GM12878 (cell line): ENCODE results near the gene PLEKHN1. TPM values are rescaled to one million over a fixed set of nuclear protein-coding genes. Genes with fewer than 3 reads are reported as not detected.
"Not testable (repeated sequence)": the region's sequence is repeated elsewhere in the genome, so short reads cannot be mapped to it uniquely, and the experiment has no call there.

ENCODE experiments used
- ATAC-seq: fragments of 200-7000 bp; cut with Tn5 transposase; 3 replicates; pipeline ENCODE4 v1.9.1; 2020; ENCODE audit warnings: mild to moderate bottlenecking, moderate library complexity
- BruUV-seq: library from RNA; stranded (reverse); fragments of 400-500 nt; replicated peaks from 2 replicates; lab custom pipeline; 2021; lab: Mats Ljungman, UMichigan
- CTCF ChIA-PET: fragments of 300-600 bp; sonication (Branson Sonifier 250); formaldehyde crosslinking; extraction: SDS; loops from one replicate; lab custom pipeline; 2021; ENCODE audit warnings: inconsistent platforms; lab: Yijun Ruan, JAX
- POLR2A ChIA-PET: fragments of 350-600 bp; formaldehyde crosslinking; extraction: SDS; loops from one replicate; lab custom pipeline; 2021; ENCODE audit warnings: inconsistent platforms; lab: Charles Lee
- RAD21 ChIA-PET: fragments of 300-600 bp; sonication (Branson Sonifier 250); formaldehyde crosslinking; loops from one replicate; lab custom pipeline; 2023; ENCODE audit warnings: antibody characterized with exemption; ENCODE audit not compliant: unreplicated experiment; lab: Charles Lee
- SMC1A ChIA-PET: fragments of 300-600 bp; sonication (Branson Sonifier 250); formaldehyde crosslinking; loops from one replicate; lab custom pipeline; 2023; ENCODE audit not compliant: unreplicated experiment, uncharacterized antibody; lab: Charles Lee
- DNase-seq: peaks from one replicate; pipeline ENCODE4 v3.0.0-alpha.2; 2011; ENCODE audit warnings: low read depth, low spot score
- FAIRE-seq: peaks from 3 replicates; lab custom pipeline; 2011; peaks lifted over from hg19 to GRCh38; lab: Jason Lieb, UNC
- H2AFZ ChIP-seq: 2 replicates; pipeline ENCODE4 v1.6.0; 2011; ENCODE audit warnings: low read depth, low read length, control low read depth; ENCODE audit not compliant: control insufficient read depth
- H3K27ac ChIP-seq: 2 replicates; pipeline ENCODE4 v1.5.1; 2011; ENCODE audit warnings: control low read depth; ENCODE audit not compliant: control insufficient read depth, insufficient read depth
- H3K27me3 ChIP-seq, 2 experiments: replicated peaks in 1 of 2; 2 replicates each; pipeline versions ENCODE4 v1.6.0 to v1.6.1; 2011; ENCODE audit warnings: low read length in 1 of 2; ENCODE audit not compliant: control insufficient read depth in 2 of 2, insufficient read depth in 2 of 2
- H3K36me3 ChIP-seq, 2 experiments: 2 replicates each; pipeline ENCODE4 v1.5.1; 2011; ENCODE audit warnings: low read length in 1 of 2; ENCODE audit not compliant: control insufficient read depth in 2 of 2, insufficient read depth in 2 of 2
- H3K4me1 ChIP-seq: 2 replicates; pipeline ENCODE4 v1.6.1; 2011; ENCODE audit warnings: mild to moderate bottlenecking, low read length, moderate library complexity, mixed read lengths; ENCODE audit not compliant: control insufficient read depth, insufficient read depth
- H3K4me2 ChIP-seq: 2 replicates; pipeline ENCODE4 v1.6.0; 2011; ENCODE audit warnings: control low read depth; ENCODE audit not compliant: control insufficient read depth, insufficient read depth
- H3K4me3 ChIP-seq: fragments of 200-600 bp; sonication (generic); 2 replicates; pipeline ENCODE4 v1.5.1; 2016
- H3K79me2 ChIP-seq: 2 replicates; pipeline ENCODE4 v1.6.0; 2011; ENCODE audit warnings: low read length; ENCODE audit not compliant: control insufficient read depth, insufficient read depth
- H3K9ac ChIP-seq: 2 replicates; pipeline ENCODE4 v1.8.0; 2011; ENCODE audit warnings: low read length, control low read depth, mixed read lengths; ENCODE audit not compliant: control insufficient read depth, insufficient read depth
- H3K9me3 ChIP-seq: replicated peaks from 3 replicates; pipeline ENCODE4 v1.5.1; 2011; ENCODE audit warnings: mild to moderate bottlenecking, low read length; ENCODE audit not compliant: control insufficient read depth, insufficient read depth
- H4K20me1 ChIP-seq: 2 replicates; pipeline ENCODE4 v1.6.0; 2011; ENCODE audit not compliant: control insufficient read depth, insufficient read depth
- EZH2 ChIP-seq: IDR thresholded peaks from 2 replicates; pipeline ENCODE4 v1.6.1; 2012; ENCODE audit warnings: low read depth, mild to moderate bottlenecking, control low read depth, inconsistent platforms, low read length, borderline replicate concordance; ENCODE audit not compliant: control insufficient read depth
- SUPT20H ChIP-seq: IDR thresholded peaks from 2 replicates; pipeline ENCODE4 v1.6.1; 2011; ENCODE audit warnings: low read depth, mild to moderate bottlenecking, low read length, moderate library complexity, borderline replicate concordance; ENCODE audit not compliant: control insufficient read depth
- YBX1 ChIP-seq: fragments of 450-650 bp; IDR thresholded peaks from 2 replicates; pipeline ENCODE4 v1.6.1; 2016; ENCODE audit warnings: antibody characterized with exemption
- WGBS: methylation state at CpG from one replicate; pipeline ENCODE4 v1.1.6; 2016; ENCODE audit warnings: low lambda C conversion rate; ENCODE audit not compliant: insufficient replicate concordance, insufficient coverage; ENCODE audit errors: missing lambda C conversion rate; 5-methylcytosine and 5-hydroxymethylcytosine counted together
- in situ Hi-C: fragments of 300-500 bp; cut with MboI; formaldehyde crosslinking; loops from 9 replicates; pipeline ENCODE4 v1.14.3; 2018; ENCODE audit warnings: mixed read lengths
- intact Hi-C: fragments of 100-400 bp; cut with micrococcal nuclease; formaldehyde crosslinking; loops from one replicate; pipeline ENCODE4 v1.14.2; 2022; ENCODE audit not compliant: unreplicated experiment
- polyA plus RNA-seq, 11 experiments: library from polyadenylated mRNA; depleted of rRNA in 4 of 11; unstranded in 6 of 11; stranded (reverse) in 5 of 11; fragments of >200 nt; fragmentation: Nextera tagmentation in 4 of 11; fragmentation: Illumina TruSeq in 1 of 11; extraction: Ambion mirVana in 4 of 11; extraction: Trizol in 1 of 11; gene quantifications; 1 replicate in 1 of 11; 2 replicates in 10 of 11; pipeline versions ENCODE4 v1.2.1 to v1.2.3, GENCODE V29; 2011 to 2016; ENCODE audit warnings: inconsistent platforms in 2 of 11, missing spikeins in 2 of 11, low read depth in 1 of 11
- total RNA-seq, 4 experiments: library from RNA; depleted of rRNA in 3 of 4; stranded (reverse); fragments of >200 nt in 3 of 4; fragmentation: Illumina TruSeq in 1 of 4; extraction: Trizol in 1 of 4; gene quantifications; 2 replicates each; pipeline versions ENCODE4 v1.2.1 to v1.2.3, GENCODE V29; 2013 to 2021
- TF ChIP-seq, protein P1 (sequence below): fragments of 450-650 bp; formaldehyde crosslinking; IDR thresholded peaks from 2 replicates; pipeline ENCODE4 v1.4.0; 2020; ENCODE audit warnings: mild to moderate bottlenecking, moderate library complexity
- TF ChIP-seq, protein P2 (sequence below): IDR thresholded peaks from 2 replicates; pipeline ENCODE4 v1.6.1; 2012; ENCODE audit warnings: low read length, inconsistent platforms
- TF ChIP-seq, protein P3 (sequence below): fragments of 450-650 bp; IDR thresholded peaks from 2 replicates; pipeline ENCODE4 v1.6.1; 2017; ENCODE audit warnings: borderline replicate concordance

Gene PLEKHN1
- total and polyA plus RNA-seq, 10 of the 15 experiments (the other 5 are each of a cell fraction or from before 2014, with no cell fraction given), result 0.04 to 0.26 (median 0.18) TPM; not detected in 6

DNA sequence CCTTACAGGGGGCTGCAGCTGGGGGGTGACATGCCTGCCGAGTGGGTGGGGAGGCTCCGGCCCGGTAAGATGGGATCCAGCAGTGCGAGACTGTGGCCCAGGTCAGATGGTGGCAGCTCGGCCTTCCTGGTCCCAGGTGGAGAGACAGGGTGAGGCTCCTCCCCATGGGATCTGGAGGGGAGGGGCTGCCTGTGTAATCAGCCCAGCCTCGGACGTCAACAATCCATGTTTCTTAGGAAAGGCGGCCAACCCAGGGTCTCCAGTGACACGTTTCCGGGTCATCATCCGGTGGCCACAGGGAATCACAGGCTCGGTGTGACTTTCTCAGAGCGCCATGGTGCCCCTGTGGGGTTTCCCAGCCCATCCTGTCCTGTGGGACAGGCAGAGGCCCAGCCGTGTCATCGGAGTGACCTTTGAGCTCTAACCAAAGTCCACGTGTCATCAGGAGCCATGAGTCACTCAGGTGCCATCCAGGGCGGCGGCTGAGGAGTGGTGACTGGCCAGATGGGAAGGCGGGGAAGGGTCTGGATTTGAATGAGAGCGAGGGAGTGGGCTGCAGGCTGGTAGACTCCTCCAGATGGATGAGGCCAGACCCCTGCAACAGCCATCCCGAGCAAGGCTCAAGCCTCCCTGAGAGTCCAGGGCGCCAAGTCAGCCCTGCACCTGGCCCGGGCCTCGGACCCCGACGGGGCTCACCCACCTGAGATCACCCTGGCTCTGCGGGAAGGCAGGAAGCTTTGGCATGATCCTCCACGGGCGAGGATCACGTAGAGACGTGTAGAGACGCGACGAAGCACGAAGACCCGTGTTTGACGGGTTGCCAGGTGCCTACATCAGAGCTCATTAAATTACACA is 40.2 kb downstream of the PLEKHN1 start (continued):
- TF ChIP-seq, protein P1, sequence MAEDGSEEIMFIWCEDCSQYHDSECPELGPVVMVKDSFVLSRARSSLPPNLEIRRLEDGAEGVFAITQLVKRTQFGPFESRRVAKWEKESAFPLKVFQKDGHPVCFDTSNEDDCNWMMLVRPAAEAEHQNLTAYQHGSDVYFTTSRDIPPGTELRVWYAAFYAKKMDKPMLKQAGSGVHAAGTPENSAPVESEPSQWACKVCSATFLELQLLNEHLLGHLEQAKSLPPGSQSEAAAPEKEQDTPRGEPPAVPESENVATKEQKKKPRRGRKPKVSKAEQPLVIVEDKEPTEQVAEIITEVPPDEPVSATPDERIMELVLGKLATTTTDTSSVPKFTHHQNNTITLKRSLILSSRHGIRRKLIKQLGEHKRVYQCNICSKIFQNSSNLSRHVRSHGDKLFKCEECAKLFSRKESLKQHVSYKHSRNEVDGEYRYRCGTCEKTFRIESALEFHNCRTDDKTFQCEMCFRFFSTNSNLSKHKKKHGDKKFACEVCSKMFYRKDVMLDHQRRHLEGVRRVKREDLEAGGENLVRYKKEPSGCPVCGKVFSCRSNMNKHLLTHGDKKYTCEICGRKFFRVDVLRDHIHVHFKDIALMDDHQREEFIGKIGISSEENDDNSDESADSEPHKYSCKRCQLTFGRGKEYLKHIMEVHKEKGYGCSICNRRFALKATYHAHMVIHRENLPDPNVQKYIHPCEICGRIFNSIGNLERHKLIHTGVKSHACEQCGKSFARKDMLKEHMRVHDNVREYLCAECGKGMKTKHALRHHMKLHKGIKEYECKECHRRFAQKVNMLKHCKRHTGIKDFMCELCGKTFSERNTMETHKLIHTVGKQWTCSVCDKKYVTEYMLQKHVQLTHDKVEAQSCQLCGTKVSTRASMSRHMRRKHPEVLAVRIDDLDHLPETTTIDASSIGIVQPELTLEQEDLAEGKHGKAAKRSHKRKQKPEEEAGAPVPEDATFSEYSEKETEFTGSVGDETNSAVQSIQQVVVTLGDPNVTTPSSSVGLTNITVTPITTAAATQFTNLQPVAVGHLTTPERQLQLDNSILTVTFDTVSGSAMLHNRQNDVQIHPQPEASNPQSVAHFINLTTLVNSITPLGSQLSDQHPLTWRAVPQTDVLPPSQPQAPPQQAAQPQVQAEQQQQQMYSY (CRISPR knock-in tag), result no peak
- no peak for TF ChIP-seq YBX1
- TF ChIP-seq, protein P2, sequence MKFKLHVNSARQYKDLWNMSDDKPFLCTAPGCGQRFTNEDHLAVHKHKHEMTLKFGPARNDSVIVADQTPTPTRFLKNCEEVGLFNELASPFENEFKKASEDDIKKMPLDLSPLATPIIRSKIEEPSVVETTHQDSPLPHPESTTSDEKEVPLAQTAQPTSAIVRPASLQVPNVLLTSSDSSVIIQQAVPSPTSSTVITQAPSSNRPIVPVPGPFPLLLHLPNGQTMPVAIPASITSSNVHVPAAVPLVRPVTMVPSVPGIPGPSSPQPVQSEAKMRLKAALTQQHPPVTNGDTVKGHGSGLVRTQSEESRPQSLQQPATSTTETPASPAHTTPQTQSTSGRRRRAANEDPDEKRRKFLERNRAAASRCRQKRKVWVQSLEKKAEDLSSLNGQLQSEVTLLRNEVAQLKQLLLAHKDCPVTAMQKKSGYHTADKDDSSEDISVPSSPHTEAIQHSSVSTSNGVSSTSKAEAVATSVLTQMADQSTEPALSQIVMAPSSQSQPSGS, result no peak
- TF ChIP-seq EZH2, result no peak
- TF ChIP-seq, protein P3, sequence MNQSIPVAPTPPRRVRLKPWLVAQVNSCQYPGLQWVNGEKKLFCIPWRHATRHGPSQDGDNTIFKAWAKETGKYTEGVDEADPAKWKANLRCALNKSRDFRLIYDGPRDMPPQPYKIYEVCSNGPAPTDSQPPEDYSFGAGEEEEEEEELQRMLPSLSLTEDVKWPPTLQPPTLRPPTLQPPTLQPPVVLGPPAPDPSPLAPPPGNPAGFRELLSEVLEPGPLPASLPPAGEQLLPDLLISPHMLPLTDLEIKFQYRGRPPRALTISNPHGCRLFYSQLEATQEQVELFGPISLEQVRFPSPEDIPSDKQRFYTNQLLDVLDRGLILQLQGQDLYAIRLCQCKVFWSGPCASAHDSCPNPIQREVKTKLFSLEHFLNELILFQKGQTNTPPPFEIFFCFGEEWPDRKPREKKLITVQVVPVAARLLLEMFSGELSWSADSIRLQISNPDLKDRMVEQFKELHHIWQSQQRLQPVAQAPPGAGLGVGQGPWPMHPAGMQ, result no peak
- TF ChIP-seq SUPT20H, result no peak

DNA sequence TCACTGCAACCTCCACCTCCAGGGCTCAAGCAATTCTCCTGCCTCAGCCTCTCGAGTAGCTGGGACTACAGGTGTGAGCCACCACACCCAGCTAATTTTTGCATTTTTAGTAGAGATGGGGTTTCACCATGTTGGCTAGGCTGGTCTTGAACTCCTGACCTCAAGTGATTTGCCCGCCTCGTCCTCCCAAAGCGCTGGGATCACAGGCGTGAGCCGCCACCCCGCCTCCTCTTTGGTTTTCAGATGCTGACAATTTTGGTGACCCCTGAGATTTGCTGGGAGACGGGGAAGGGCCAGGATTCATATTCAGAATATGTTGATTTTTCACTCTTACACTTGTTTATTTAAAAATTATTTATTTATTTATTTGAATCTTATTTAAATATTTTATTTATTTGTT is 43.8 kb downstream of the PLEKHN1 start:
- H3K27me3 ChIP-seq, H4K20me1 ChIP-seq, ATAC-seq, H3K36me3 ChIP-seq, BruUV-seq, FAIRE-seq, H2AFZ ChIP-seq, in situ Hi-C loops, intact Hi-C loops, H3K9me3 ChIP-seq, RAD21 ChIA-PET, SMC1A ChIA-PET, H3K27ac ChIP-seq, H3K4me3 ChIP-seq, H3K9ac ChIP-seq, DNase-seq, H3K4me2 ChIP-seq: not testable (repeated sequence)
- WGBS, result 83% methylated on average over 8 of the region's 8 CpGs
- POLR2A ChIA-PET, result interaction anchor here (1.4 kb wide), 1 partner anchor 8 kb away, joined by 3 read pairs; no protein-coding TSS in a partner anchor
- CTCF ChIA-PET, result interaction anchor here (1.4 kb wide), 1 partner anchor 9 kb away, joined by 3 read pairs; no protein-coding TSS in a partner anchor
- Histone ChIP-seq H3K4me1 (peaks cover 13% of the 10 kb centered on the region), H3K79me2 (peaks cover 18% of the 10 kb centered on the region)
